T-helper 2 cell treated with Interferon-gamma antibody and Interleukin-4, amounts not matched to agents 100 ng/mL and 5 ng/mL, for 36 hours (primary cell): ENCODE measurements around the gene ACTRT2. TPM values are rescaled to one million over a fixed set of nuclear protein-coding genes. Genes with fewer than 3 reads are reported as not detected.

ENCODE experiments used
- intact Hi-C: fragments of 100-400 bp; cut with micrococcal nuclease; formaldehyde crosslinking; loops from one replicate; pipeline ENCODE4 v1.15.1; 2023
- total RNA-seq: library from RNA; stranded (reverse); gene quantifications from 2 replicates; pipeline ENCODE4 v1.2.3, GENCODE V29; 2022

Gene ACTRT2
- total RNA-seq: not detected in 2 replicates

GRCh38 chr1:3021233-3021671 lies at the start of gene ACTRT2:
TSS of gene ACTRT2 (plus strand) at chr1:3021467. CDS start at chr1:3021687, 220 bp downstream.
- intact Hi-C loops: no loop called here

DNA sequence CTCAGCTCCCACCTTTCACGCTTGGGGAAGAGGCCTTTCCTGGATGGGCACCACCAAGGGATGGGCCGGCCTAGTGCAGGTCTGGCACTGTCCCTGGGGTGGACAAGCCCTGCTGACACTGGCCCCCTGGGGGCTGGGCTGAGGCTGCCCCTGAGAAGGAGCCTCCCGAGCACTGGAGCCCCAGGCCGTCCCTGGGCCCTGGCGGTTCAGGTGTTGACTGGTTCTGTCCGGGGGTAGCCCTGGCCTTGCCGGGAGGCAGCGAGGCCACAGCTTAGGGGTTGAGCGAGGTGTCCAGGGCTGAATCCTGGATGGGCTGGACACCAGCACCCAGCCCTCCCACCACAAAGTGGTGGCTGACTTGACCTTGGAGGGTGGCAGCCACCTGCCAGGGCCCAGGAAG lies 49.7 kb upstream of the ACTRT2 start:
- intact Hi-C loops: no loop called here

DNA sequence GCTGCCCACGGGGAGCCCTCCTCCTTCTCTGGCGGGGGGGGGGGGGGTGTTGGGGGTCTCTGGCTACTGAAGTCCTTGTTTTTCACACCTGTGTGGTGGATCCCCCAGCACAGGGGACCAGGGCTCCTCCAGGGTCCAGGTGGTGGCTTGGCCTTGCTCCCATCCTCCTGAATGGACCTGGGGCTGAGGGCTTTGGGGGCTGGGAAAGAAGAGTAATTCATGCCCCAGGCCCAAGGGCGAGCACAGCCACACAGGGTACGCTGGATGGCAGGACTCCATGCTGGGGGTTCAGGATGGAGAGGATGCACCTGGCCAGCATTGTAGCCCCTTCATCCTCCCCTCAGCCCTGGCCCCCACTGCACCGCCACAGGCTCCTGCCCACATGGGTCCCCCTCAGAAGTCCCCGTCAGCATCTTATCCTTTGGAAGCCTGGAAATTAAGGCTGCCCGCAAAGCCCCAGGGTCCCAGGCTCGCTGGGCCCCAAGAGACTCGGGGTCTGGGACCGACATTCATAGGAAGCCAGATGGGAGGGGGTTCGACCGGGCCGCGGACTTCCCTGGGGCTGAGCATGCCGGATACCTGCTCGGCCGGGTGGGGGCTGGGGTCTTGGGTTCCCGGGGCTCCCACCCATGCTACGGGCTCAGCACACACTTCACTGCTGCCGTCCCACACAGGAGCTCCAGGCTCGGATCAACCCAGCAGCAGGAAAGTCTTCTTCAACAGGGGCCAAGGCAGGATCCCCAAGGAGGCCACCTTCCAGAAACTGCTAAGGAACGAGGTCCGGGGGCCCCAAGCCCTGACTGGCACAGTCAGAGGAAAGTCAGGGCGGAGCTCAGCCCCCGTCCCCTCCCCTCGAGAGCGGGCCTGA lies 49.0 kb upstream of the ACTRT2 start:
- intact Hi-C loops: no loop called here

DNA sequence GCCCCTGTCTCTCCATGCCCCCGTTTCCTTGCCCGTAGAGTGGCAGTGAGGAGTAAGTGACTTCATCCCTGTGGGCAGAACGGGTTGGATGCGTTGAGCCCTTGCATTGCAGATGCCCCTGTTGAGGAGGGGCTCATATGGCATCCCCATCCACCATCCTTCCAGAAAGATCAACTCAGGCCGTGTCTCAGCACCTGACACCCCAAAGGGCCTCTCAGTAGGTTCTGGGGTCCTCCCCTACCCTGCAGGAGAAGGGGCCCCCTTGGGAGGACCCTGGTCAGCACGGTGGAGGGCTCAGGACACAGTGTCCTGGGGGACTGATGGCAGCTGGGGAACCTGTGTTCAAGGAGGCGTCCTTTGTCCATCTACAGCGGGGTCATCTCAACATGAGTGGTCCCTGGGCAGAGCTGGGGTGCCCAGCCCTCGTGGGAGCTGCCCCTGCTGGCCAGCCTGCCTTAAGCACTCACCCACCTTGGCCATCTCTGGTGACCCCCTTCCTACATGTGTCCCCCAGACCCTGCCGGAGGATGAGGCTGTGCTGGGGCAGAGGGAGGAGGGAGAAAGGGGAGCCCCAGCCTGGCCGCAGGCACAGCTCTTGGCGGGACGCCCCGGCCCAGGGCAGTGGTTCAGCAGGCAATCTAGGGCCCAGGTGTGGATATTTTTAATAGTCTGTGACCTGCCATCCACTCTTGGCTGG lies 48.2 kb upstream of the ACTRT2 start:
- intact Hi-C loops: no loop called here

GRCh38 chr1:2973601-2974593 lies 47.4 kb upstream of the ACTRT2 start:
- intact Hi-C loops: no loop called here

GRCh38 chr1:2974701-2975301 lies 46.5 kb upstream of the ACTRT2 start:
- intact Hi-C loops: no loop called here

- intact Hi-C loops: no loop called here
These were observed 45.6 kb upstream of the ACTRT2 start for GRCh38 chr1:2975466-2976179.

- intact Hi-C loops: no loop called here
These were observed 45.1 kb upstream of the ACTRT2 start for GRCh38 chr1:2976180-2976562.

DNA sequence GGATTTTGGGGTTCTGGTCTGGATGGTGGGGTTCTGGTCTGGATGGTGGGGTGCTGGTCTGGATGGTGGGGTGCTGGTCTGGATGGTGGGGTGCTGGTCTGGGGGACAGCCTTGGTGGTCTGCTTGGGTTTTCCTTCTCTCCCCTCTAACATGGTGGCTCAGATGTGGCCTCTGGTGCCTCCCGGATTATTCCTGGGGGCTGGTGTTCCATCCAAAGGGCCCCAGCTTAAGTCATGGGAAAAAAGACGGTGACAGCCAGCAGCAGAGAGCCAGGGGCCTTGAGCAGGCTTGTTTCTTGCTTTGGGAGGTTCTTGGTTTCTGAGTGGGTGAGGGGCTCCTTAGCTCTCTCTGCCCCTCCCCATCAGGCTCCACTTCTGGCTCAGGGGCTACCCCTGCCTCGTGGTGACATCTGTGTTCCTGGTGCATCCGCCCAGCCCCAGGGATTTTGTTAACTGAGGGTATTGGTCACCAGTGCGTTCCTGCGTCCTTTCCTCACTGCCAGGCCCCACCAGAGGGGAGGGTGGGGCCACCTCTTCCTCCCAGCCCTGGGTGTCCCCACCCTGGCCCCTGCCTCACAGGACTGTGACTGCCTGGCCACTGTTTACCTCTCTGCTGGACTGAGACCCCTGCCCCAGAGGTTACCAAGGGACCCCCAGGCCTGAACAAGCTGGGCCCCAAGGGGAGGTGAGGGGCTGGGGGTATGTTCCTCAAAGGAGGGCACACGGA lies 43.2 kb upstream of the ACTRT2 start:
- intact Hi-C loops: no loop called here

DNA sequence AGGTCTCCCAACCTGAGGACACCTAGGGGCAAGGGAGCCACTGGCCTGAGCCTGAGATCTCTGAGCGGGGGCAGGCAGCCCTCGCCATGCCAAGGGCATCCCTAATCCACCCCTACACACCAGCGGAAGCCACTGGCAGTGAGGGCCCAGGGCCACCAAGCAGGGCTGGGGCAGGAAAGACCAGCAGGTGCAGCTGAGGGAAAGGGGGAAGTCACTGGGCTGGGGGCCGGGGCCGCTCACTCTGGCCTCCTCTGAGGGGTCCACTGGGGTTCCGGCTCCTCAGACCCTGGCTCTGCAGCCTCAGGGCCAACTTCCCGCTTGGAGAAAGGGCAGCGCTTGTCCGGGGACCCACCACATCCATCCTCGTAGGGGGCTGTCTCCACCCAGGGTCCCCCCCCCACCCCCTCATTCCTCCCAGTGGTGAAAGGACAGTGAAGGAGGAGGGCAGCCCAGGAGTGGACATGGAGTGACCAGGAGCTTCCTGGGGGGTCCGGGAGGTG lies 42.5 kb upstream of the ACTRT2 start:
- intact Hi-C loops: no loop called here

DNA sequence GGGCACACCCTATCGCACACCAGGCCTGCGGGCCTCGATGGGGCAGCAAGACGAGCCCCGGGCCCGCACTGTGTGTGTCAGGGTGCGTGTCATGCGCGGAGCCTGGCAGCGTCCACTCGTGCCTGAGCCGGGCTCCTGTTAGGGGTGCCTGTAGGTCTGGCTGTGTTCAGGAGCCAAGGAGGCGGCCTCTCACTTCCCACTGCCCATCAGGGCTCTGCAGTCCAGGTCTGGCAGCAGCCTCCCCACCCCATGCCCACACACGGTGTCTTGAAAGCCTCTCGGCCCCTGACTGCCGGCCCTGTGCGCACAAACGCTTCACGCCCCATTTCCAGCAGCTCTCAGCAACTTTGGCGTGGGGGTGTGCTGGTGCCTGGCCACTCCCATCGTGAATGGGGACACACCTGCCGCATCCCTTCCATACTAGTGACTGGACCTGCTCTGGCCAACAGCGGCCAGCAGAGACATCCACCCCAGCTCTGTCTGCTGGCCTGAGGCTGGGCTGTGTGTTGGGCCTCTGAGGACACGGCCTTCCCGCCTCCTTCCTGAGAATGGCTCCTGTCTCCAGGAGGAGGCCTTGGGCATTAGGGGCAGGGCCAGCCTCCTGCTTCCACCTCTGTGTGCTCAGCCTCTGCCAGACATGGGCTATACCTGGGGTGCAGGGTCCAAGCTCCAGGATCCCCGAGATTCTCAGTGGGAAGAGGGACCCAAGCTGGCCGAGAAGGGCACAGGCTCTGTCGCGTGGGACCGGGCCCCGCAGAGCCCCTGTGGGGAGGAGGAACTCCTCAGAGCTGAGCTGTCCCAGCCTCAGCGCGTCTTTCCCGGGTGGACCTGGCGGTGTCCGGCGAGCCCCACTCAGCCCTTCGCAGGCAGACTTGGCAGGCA lies 41.8 kb upstream of the ACTRT2 start:
- intact Hi-C loops: no loop called here

GRCh38 chr1:2980073-2980791 lies 41.0 kb upstream of the ACTRT2 start:
- intact Hi-C loops: no loop called here

DNA sequence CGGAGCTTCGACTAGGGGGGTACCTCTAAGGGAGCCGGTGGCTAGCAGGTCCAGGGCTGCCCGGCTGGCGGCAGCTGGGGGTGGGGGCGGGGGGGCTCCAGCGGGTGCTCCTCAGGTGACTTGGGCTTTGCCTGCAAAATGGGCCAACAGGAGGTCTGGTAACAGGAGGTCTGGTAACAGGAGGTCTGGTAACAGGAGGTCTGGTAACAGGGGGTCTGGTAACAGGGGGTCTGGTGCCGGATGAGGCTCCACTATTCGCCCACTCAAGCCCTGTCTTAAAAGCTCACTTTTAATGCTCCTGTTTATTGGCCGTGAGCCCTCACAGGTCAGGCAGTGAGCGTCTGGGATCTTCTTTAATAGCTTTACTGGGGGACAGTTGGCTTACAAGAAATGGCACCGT lies 40.4 kb upstream of the ACTRT2 start:
- intact Hi-C loops: no loop called here

GRCh38 chr1:2981388-2981787 lies 39.9 kb upstream of the ACTRT2 start:
- intact Hi-C loops: no loop called here

DNA sequence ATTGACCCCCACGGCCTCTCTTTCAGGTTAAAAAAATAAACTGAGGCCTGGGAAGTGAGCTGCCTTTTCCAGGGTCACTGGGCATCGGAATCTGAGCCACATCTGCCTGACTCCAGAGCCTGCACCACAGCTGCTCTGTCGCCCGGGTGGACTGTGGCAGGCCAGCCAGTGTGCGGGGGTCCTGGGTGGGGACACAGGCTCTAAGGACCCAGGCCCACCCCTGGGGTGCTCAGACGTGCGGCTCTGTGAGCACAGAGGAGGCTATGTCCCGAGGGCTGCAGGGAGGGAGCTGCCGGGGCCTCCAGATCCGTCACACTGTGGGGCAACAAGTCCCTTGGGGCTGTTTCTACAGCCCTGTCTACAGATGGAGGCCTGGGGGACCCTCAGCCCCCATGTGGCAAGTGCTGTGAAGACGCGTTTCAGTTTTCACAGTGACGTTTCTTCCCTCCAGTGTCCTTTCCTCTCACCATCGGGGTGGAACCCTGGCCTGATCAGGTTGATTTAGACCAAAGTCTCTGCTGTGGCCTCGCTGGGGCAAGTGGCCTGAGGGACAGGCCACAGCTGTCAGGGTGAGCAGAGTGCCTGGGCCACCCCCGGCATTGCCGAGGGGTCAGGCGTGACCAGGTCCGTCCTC lies 39.2 kb upstream of the ACTRT2 start:
- intact Hi-C loops: no loop called here

GRCh38 chr1:2982615-2983318 lies 38.5 kb upstream of the ACTRT2 start:
- intact Hi-C loops: no loop called here

GRCh38 chr1:2983319-2983705 lies 38.0 kb upstream of the ACTRT2 start:
- intact Hi-C loops: no loop called here
